COLO668 (cell line): ENCODE data around the gene CFAP299.

Experiments
- DNase-seq: peaks from one replicate; lab custom pipeline; 2025; ENCODE audit not compliant: unreplicated experiment; lab: John Stamatoyannopoulos, UW

The CFAP299 gene

DNA sequence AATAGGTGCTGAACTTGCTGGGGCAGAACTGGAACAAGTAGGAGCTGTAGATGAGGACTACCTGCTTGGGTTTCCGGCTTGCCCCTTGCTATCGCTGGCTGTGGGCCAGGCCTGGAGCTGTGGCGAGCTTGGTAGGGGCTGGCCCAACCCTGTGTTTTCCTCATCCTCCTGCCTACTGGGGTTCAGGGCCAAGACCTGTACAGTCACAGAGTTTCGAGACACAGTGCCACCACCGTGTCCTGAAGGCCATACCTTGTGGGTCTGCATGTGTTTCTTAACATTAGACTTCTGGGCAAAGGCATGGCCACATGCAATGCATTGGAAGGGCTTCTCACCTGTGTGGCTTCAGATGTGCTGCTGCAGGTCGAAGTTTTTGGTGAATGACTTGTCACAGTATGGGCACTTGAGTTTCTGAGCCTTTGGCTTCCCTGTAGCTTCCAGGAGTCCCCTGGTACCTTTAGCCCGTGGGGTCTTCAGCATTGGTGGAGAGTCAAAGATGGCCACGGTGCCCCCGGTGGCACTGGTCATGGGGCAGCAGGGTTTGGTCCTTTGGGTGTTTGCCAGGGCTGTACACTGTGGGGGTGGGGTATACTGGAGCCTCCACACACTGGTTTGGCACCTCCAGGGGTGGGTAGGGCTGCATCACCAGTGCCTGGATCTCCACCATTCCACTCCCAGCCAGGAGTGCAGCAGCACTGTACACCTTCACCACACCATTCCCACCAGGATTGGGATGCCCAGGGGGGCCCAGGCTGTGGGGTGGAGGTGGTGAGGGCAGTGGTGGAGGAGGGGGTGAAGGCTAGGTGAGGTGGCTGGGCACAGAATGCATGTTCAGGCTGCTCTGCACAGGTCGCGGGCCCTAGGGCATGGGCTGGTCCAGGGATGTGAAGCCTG, 52.1 kb downstream of the CFAP299 start:
- DNase-seq, result no peak

DNA sequence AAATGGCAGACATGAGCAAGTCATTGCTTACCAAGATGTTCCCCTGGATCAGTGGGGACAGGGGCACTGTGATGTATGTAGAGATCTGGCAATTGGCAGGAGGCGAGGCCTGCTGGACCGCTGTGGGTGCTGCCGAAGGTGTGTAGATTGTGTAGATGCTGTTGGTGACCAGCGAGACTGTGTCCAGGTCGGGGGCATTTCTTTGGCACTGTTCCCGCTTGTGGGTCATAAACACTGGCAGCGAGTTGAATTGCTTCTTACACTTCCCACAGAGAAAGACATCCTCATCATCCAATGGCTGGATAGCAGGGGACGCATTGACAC, 52.7 kb downstream of the CFAP299 start:
- DNase-seq, result no peak

DNA sequence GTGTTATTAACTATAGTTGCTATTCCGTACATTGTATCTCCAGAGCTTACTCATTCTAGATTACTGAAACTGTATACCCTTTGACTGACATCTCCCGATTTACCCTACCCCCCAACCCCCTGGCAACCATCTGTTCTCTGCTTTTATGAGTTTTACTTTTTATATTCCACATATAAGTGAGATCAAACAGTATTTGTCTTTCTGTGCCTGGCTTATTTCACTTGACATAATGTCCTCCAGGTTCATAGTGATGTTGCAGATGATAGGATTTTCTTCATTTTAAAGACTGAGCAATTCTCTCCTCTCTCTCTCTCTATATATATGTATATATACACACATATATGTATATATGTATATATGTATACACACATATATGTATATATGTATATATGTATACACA, 54.6 kb downstream of the CFAP299 start:
- DNase-seq, result no peak

DNA sequence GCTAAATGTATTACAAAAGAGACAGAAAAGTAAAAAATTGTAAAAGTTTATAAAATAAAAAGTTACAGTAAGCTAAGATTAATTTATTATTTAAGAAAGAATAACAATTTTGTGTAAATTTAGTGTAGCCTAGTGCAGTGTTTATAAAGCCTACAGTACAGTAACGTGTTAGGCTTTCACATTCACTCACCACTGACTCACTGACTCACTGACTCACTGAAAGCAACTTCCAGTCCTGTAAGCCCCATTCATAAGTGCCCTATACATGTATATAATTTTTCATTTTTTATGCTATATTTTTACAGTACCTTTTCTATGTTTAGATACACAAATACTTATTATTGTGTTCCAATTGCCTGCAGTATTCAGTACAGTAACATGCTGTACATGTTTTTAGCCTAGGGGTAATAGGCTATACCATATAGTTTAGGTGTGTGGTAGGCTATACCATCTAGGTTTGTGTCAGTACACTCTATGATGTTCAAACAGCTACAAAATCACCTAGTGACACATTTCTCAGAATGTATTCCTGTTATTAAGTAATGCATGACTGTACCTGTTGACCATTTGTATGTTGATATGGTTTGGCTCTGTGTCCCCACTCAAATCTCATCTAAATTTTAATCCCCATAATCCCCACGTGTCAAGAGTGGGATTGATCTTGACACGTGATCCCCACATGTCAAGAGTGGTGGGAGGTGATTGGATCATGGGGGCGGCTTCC, 57.9 kb downstream of the CFAP299 start:
- no peak for DNase-seq

DNA sequence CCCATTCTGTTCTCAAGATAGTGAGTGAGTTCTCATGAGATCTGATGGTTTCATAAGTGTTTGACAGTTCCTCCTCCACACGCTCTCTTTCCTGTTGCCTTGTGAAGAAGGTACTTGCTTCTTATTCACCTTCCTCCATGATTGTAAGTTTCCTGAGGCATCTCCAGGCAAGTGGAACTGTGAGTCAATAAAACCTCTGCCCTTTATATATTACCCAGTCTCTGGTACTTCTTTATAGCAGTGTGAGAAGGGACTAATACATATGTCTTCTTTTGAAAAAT, 58.4 kb downstream of the CFAP299 start:
- no peak for DNase-seq

DNA sequence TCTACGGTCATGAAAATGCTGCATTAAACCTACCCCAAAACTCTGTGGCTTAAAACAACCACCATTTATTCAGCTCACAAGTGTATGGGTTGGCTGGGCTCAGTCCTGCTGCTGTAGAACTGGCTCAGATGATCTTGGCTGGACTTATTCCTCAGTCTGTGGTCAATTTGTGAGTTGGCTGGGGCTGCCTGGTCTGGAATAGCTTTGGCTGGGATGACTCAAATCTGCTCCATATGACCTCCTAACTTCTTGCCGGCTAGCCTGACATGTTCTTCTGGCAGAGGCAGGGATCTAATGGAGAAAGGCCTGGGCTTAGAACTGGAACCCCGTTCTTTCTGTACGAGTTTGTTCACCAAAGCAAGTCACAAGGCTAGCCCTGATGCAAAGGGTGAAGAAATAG, 71.7 kb downstream of the CFAP299 start:
- no peak for DNase-seq

DNA sequence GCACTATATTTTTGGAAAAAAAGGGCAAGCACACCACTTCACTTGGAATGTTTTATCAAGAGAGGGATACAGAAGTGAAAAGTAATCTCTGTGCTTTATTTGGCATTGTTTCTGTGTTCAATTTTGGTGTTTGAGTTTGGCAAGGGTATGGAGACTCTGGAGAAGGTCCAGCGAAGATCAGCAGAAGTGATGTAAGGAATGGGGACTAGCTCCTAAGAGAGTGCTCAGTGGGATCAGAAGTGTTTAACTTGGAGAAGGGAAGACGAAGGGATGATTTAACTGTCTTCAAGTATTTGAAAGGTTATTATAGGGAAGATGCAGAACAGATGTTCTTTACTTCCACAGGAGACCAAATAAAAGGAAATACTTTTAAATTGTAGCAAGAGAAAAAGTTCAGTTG, 74.3 kb downstream of the CFAP299 start:
- no peak for DNase-seq

DNA sequence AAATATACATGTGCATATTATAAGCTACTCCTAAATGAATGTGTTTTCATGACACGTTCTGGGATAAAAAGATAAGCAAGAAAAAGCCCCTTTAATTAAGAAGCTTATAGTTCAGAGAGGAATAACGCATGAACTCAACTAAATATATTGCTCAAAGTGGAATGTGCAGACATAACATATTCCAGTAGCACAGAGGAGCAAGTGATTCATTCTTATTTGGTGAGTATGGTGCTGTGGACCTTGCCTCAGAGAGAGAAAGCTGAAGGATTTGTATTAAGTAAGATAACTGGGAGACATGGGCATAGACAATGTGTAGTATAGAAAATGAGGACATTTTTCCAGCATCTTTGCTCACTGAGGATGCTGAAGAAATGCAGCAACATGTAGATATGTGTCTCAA, 76.8 kb downstream of the CFAP299 start:
- no peak for DNase-seq

DNA sequence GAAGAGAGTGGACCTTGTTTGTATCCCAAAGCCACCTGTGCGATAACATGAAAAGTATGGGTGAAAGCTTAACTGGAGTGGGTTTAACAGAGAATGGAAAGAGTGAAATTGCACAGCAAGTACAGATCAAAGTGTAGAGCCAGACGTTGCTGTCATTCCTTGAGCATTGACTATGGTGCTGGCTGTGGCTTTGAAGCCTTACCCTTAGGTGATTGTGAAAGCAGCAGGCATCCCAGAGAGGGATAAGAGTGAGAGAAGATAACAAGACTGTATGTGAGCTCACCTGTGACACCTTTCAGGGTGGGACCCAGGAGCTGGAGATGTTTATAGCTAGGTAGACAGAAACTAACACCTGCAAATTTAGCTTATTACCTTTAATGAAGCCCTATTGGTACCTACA, 77.6 kb downstream of the CFAP299 start:
- DNase-seq, result no peak

DNA sequence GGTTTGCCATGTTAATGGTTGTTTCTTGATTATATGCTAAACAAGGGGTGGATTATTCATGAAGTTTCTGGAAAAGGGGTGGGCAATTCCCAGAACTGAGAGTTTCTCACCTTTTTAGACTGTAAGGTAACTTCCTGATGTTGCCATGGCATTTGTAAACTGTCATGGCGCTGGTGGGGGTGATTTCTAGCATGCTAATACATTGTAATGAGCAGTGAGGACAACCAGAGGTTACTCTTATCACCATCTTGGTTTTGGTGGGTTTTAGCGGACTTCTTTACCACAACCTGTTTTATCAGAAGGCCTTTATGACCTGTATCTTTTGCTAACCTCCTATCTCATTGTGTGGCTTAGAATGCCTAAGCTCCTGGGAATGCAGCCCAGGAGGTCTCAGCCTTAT, 81.5 kb downstream of the CFAP299 start:
- no peak for DNase-seq

DNA sequence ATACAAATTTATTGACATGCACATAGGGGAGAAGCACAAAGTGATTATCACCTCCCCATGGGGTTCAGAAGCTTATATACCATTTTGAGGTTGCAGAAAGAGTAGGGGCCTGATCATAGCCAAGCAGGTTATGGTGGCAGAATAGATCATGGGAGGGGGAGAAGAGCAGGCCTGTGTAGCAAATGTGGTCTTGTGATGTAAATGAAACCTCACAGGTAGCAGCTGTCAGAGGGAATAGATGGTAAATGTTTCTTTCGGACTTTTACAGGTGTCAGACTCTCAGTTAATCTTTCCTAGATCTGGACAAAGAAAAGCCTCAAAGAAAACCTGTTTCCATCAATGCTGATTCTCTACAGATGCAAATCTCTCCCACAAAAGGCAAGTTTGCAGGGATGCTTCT, 84.4 kb downstream of the CFAP299 start:
- no peak for DNase-seq

DNA sequence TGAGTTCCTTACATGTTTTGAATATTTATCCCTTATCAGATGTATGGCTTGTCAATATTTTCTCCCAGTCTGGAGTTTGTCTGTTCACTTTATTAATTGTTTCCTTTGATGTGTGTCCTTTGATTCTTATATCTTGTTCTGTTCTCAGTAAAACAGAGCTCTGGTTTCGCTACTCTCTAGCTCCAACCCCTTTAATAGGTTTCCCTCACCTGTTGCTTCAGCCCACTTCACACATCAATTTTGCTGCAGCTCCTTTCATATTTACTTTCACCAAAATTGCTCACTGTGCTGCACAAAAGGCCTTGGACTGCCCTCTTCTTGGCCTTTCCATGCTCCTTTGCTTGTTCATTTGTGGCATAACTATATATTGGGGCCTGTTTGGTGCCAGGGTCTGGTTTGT, 85.1 kb downstream of the CFAP299 start:
- no peak for DNase-seq

DNA sequence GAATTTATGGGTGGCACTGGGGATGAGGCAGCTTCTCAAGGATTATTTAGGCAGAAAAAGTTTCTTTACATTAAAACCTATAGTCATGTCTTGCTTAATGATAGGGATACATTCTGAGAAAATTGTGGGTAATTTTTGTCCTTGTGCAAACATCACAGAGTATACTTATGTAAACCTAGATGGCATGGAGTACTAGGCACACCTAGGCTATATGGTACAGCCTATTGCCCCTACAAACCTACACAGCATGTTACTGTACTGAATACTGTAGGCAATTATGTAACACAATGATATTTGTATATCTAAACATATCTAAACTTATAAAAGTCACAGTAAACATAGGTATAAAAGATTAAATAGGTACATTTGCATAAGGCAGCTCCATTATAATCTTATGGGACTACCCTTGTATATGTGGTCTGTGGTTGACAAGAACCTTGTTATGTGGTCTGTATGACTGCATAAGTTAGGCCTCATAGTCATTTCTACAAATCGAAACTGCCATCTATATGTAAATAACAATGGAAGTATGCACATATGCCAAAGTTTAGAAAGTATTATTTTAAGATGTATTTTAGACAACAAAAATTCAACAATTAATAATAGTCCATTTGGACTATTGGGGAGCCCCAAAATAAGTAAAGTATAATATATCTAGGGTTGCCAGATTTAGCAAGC, 87.3 kb downstream of the CFAP299 start:
- DNase-seq, result no peak

DNA sequence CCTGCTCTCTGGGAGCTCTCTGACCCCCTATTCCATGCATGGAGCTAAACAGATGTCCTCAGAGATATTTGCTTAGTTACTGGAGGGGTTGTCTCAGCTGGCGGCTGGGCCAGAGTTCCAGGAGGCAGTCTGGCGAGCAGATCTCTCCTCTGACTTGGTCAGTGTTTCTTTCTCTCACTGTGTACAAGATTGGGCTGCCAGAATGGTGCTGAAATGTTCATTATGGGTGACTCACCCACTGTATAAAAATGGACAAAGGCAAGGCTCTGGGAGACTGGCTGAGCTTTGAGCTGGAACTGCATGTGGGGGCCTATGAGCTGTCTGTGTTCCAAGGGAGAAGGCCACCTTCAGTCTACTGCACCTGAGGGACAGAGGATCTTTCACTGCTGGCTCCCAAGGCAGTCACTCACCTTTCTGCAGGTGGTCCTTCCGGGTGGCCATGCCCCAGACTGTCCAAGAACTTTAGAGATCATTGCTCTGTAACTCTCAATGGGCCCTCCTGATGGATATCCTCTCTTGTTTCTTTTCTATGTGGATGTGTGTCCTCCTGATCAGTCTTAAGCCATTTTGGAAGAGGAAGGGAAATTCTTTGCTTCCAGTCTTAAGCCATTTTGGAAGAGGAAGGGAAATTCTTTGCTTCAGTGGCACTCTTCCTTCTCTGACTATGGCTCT, 88.2 kb downstream of the CFAP299 start:
- DNase-seq, result no peak

DNA sequence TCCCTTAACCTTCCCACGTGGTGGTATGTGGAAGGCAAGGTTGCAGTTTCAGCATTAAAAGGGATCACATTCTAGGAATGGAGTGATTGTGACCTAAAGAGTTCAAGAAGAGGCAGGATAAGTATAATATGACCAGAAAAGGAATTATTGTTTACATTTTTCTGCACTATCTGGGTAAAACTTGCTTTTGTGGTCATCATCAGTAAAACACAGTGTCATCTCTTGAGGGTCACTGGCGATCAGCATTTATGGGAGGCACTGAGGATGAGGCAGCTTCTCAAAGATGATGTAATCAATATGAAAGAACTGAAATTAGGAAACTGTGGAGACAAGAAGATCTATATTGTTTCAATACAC, 88.7 kb downstream of the CFAP299 start:
- no peak for DNase-seq

DNA sequence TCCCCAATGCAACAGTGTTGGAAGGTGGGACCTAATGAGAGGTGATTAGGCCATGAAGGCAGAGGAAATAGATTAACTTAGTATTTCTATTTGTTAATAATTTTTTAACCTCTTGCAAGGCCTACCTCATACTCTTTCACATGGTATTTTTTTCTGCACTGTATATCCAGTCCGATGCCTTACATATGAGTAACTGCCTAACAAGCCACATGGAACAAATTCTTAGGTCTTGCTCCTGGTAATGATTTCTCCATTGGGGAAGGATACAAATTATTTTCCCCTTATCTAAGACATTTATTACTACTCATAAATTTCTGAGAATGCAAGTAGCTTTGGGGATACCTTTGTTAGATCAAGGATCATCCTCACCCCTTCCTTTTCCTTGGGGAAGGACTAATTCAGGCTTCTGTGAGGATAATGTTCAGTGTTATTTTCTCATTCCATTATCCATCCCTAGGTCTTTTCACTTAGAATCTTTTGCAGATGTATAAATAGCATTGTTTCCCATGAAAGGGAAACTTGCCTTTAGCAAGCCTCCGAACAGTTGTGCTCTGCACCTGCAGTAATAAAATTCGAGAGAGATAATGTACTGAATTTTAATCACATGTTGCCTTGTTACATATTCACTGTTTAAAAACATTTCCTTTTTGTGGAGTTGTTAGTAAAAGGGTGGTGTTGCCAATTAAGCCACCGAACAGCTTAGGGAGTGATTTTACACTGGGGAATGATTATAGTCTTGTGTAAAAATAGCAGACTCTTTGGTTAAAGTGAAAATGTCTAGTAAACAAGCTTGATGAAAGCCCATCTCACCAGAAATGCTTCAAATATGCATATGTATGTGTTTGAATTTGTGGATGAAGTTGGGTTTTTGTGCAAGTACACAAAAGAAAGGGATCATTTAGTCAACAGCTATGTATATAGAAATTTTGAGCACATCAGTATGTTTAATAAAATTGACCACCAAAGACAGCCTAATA, 89.9 kb downstream of the CFAP299 start:
- DNase-seq, result no peak

DNA sequence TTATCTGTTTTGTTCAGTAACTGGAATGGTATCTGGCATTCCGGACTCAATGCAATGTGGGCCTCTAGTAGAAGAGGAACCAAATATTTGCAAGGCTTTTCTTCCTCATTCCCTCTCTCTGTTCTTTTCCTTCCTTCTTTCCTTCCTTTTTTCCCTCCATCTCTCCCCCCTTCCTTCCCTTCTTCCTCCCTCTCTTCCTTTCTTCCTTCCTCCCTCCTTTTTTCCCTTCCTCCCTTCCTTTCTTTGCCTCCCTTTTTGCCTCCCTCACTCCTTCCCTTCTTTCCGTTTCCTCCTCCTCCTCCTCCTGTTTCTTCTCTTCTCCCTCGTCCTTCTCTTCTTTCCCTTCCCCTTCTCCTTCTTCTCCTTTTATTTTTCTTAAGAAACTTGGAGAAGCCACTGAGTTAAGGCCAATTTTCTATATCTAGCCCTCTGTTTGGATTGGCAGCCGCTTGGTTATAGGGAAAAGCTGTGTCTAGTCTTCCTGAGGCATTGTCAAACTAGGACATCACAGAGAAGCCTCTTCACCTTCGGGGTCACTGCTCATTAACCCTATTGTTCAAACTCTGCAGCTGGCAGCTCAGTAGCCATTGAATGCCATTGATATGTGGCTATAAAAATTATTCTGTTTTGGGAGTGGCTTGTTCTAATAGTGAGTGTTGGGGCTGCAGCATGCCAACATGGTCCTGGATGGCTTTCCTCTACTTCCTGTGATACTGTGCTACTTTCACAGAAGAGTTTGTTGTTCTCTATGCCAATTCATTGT, 95.9 kb downstream of the CFAP299 start:
- no peak for DNase-seq

DNA sequence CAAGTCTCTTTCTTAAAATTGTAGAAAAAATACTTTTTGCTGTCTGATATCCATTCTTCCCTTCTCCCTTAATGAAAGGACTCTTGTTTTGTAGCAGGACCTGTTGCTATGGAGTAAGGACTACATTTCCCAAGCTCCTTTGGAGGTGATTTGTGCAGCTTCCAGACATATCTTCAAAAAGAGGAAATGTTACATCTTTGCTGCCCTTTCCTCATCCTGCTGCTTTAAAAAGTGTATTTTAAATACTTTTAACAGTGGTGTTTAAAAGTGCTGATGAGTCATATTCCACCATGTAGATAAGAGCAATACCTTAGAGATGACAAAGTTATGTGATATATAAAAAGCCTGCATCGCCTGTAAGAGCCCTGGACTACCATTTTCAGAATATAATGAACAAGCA, 98.7 kb downstream of the CFAP299 start:
- DNase-seq, result no peak

DNA sequence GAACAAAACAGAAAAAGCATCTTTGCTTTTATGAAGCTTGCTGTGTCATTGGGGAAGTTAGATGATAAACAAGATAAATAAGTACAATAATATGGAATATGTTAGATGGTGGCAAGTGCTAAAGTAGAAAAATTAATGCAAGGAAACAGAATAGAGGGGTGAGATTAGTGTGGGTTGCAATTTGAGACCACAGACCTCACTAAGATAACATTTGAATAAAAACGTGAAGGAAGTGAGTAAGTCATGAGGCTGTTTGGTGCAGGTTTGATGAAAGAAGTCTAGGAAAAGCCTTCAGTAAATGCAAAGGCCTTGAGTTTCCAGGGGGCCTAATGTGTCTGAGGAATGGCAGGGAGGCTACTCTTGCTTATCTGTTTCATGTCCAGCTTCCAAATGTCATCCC, 102.5 kb downstream of the CFAP299 start:
- no peak for DNase-seq
